GM21528 (cell line): ENCODE measurements around the gene ALKBH5.

ENCODE experiments used
- ATAC-seq: cut with Tn5 transposase; IDR thresholded peaks from one replicate; pipeline ENCODE4 v1.9.1; 2021; ENCODE audit warnings: mild to moderate bottlenecking, moderate library complexity; ENCODE audit not compliant: unreplicated experiment, low FRiP score

ALKBH5 gene

GRCh38 chr17:18256776-18257175, 73.1 kb downstream of the ALKBH5 start:
- no peak for ATAC-seq

GRCh38 chr17:18257268-18257981, 73.8 kb downstream of the ALKBH5 start:
- ATAC-seq: no peak

DNA sequence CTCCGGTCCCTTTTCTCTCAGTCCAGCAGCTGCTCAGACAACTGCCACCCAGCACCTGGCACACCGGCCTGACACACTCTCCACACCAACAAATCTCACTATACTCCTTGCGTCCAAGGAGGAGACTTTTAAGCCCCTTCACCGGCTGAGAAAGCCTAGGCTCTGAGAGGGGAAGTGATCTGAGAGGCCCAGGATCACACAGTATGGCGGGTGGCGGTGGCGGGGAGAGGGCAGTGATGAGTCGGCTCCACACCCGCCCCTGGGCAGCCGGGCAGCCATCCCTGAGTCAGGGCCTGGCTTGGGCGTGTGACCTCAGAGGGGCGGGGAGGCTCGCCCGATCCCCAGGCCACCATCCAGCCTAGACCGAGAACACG, 74.3 kb downstream of the ALKBH5 start:
- ATAC-seq: no peak

DNA sequence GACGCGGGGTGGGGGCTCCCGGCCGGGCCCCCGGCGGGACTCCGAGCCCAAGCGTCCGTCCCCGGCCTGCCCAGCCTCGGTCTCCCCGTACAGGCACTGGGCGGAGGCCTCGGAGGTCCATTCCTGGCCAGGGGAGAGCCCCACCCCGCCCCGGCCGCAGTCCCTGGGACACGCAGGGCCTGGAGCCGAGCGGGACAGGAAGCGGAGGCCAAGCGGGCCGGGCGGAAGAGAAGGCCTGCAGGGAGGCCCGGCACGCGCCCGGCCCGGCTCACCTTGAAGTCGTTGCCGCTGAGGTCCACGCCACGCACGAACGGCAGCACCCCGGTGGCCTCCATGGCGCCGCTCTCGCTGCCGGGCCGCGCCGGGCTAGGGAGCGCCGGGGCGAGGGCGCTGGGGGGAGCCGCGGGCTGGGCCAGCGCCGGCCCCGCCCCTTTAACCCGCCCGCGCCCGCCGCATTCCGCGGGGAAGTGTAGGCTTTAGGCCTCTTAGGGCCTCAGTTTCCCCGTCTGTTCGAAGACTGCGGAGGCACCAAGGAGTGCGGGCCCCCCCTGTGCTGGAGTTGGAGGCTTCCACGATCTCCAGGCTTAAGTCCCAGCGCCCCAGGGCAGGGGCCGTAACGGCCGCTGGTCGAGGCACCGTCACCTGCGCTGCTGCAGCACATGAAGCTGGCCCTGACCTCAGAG, 74.9 kb downstream of the ALKBH5 start, which contains the start of gene FLII:
Gene FLII (minus strand): TSS at position 383 of the 683 bp plus-strand sequence. CDS start 48 bp downstream, at position 335.
- no peak for ATAC-seq
